ENCODE measurements around the gene KCNN1. TPM values are rescaled to one million over a fixed set of nuclear protein-coding genes. Genes with fewer than 3 reads are reported as not detected.
A peak's percentile ranks its signal among the peaks of the same experiment; 100 is the strongest.

The KCNN1 gene
- total RNA-seq, 1 donor, result not detected

DNA sequence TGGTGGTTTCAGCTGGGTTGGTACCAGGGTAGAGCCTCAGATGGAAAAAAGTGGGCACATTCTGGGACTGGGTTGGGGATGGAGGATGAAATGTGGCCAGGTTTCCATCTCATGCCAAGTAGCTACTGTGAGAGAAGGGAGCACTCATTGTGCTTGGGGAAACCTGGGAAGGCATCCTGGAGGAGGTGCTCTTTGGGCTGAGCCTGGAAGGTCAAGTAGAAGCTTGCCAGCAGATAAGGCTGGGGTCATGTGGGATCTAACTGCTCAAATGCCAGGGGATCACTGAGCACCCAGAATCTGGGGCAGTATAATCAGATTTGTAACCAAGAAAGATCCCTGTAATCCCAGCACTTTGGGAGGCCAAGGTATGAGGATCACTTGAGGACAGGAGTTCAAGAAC lies 9.0 kb upstream of the KCNN1 start:
- no peaks in the 10 kb centered on the region for H3K9me3 ChIP-seq (ENCODE audit: low read depth, low read length)

DNA sequence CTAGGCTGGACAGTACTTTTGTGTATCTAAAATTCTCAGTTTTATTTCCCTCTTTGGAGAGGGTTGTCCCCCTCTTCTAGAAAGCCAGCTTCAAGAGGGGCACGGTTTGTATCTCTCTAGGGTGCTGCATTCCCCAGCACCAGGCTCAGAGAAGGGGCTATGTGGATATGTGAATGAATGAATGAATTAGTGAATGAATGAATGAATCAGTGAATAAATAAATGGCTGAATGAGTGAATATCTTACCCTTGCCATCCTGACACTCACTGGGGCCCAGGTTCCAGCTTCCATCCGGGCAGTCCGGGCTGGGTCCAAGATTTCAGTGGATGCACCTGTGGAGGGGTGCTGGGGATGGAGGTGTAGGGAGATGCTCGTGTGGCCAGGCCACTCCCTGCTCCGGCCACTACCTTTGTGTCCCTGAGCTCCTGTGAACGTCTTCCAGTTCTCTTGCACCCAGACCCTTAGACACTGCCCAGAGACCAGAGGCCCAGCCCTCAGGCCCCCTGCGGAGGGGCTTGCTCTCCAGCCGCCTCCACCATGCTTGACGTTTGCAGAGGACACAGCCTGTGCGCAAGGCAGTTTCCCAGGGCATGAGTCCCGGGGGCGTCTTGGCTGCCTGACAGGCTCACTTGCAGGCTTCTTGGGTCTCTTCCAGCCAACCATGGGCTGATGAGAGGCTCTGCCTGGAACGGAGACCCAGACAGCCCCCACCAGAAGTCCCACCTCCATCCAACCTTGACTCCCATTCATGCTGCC lies 2.8 kb upstream of the KCNN1 start:
- peak; percentile 66 for DNase-seq (ENCODE audit: insufficient read length, low spot score, missing footprints)
- no peaks in the 10 kb centered on the region for H3K36me3 ChIP-seq (ENCODE audit: insufficient read depth, low read length)
- no peaks in the 10 kb centered on the region for H4K20me1 ChIP-seq (ENCODE audit: insufficient read depth, low read length)
- H3K4me3 ChIP-seq (ENCODE audit: insufficient read depth, low read length), result no peak overlapping the region
- TF ChIP-seq, protein P1, sequence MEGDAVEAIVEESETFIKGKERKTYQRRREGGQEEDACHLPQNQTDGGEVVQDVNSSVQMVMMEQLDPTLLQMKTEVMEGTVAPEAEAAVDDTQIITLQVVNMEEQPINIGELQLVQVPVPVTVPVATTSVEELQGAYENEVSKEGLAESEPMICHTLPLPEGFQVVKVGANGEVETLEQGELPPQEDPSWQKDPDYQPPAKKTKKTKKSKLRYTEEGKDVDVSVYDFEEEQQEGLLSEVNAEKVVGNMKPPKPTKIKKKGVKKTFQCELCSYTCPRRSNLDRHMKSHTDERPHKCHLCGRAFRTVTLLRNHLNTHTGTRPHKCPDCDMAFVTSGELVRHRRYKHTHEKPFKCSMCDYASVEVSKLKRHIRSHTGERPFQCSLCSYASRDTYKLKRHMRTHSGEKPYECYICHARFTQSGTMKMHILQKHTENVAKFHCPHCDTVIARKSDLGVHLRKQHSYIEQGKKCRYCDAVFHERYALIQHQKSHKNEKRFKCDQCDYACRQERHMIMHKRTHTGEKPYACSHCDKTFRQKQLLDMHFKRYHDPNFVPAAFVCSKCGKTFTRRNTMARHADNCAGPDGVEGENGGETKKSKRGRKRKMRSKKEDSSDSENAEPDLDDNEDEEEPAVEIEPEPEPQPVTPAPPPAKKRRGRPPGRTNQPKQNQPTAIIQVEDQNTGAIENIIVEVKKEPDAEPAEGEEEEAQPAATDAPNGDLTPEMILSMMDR (IDR thresholded peaks at IDR 0.05; ENCODE audit: extremely low read depth, low read depth, low read length), result no peak
- no peak overlapping the region for H3K4me2 ChIP-seq (ENCODE audit: insufficient read depth, low read length)
- no peaks in the 10 kb centered on the region for H3K79me2 ChIP-seq (ENCODE audit: insufficient read depth, low read length)
- H3K4me1 ChIP-seq (ENCODE audit: insufficient read depth, low read length), result no peaks in the 10 kb centered on the region
- H2AFZ ChIP-seq (ENCODE audit: low read length), result no peak overlapping the region
- no peak overlapping the region for H3K27ac ChIP-seq (ENCODE audit: low read depth, low read length)
- H3K9me3 ChIP-seq (ENCODE audit: low read depth, low read length), result no peaks in the 10 kb centered on the region
- H3K27me3 ChIP-seq (ENCODE audit: insufficient read depth, low read length), result peaks cover 40% of the 10 kb centered on the region

More for the DNA sequence above, 9.0 kb upstream of the KCNN1 start:
- TF ChIP-seq, protein P1 (IDR thresholded peaks at IDR 0.05; ENCODE audit: extremely low read depth, low read depth, low read length), result no peak
- H3K4me3 ChIP-seq (ENCODE audit: insufficient read depth, low read length), result no peak overlapping the region
- no peaks in the 10 kb centered on the region for H3K36me3 ChIP-seq (ENCODE audit: insufficient read depth, low read length)
- H4K20me1 ChIP-seq (ENCODE audit: insufficient read depth, low read length), result no peaks in the 10 kb centered on the region
- H2AFZ ChIP-seq (ENCODE audit: low read length), result no peak overlapping the region
- H3K4me1 ChIP-seq (ENCODE audit: insufficient read depth, low read length), result no peaks in the 10 kb centered on the region
- H3K27ac ChIP-seq (ENCODE audit: low read depth, low read length), result no peak overlapping the region
- peak; percentile 29 for DNase-seq (ENCODE audit: insufficient read length, low spot score, missing footprints)
- no peak overlapping the region for H3K4me2 ChIP-seq (ENCODE audit: insufficient read depth, low read length)
- H3K27me3 ChIP-seq (ENCODE audit: insufficient read depth, low read length), result peaks cover 34% of the 10 kb centered on the region
- H3K79me2 ChIP-seq (ENCODE audit: insufficient read depth, low read length), result no peaks in the 10 kb centered on the region

DNA sequence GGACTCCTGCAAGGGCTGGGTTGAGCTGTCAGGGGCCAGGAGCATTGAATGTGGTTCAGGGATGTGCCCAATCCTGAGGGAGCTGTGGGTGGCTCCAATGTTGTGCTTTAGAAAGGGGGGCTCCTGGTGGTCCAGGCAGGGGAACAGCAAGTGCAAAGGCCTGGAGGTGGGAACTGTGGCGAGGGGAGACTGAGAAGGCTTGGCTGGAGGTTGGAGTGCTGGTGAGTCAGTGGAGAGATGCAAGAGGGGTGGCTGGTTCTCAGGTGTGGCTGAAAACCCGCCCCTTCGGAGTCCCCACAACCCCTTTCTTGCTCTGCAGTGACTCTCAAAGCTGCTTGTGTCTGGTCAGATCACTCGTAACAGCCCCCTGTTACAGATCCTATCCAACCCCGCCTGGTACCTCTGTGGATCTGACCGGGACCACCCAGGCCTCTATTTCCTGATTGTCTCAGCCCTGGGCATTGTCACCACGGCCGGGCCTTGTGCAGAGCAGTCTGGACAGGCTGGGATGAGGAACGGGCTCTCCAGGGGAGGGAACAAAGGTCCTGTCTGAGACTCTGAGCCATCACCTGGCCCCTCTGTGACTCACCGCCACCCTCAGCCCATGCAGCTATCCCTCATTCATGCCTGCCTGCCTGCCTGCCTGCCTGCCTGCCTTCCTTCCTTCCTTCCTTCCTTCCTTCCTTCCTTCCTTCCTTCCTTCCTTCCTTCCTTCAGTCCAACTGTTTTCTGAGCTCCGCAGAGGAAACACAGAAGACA lies 1.4 kb upstream of the KCNN1 start:
- Histone ChIP-seq H3K79me2 (ENCODE audit: insufficient read depth, low read length) (no peaks in the 10 kb centered on the region), H2AFZ (ENCODE audit: low read length) (no peak overlapping the region), H4K20me1 (ENCODE audit: insufficient read depth, low read length) (no peaks in the 10 kb centered on the region), H3K4me3 (ENCODE audit: insufficient read depth, low read length) (no peak overlapping the region), H3K4me1 (ENCODE audit: insufficient read depth, low read length) (no peaks in the 10 kb centered on the region), H3K9me3 (ENCODE audit: low read depth, low read length) (no peaks in the 10 kb centered on the region), H3K27ac (ENCODE audit: low read depth, low read length) (no peak overlapping the region), H3K4me2 (ENCODE audit: insufficient read depth, low read length) (no peak overlapping the region), H3K36me3 (ENCODE audit: insufficient read depth, low read length) (no peaks in the 10 kb centered on the region), H3K27me3 (ENCODE audit: insufficient read depth, low read length) (peaks cover 40% of the 10 kb centered on the region)
- peak; percentile 82 for DNase-seq (ENCODE audit: insufficient read length, low spot score, missing footprints)
- TF ChIP-seq, protein P1 (IDR thresholded peaks at IDR 0.05; ENCODE audit: extremely low read depth, low read depth, low read length), result no peak

DNA sequence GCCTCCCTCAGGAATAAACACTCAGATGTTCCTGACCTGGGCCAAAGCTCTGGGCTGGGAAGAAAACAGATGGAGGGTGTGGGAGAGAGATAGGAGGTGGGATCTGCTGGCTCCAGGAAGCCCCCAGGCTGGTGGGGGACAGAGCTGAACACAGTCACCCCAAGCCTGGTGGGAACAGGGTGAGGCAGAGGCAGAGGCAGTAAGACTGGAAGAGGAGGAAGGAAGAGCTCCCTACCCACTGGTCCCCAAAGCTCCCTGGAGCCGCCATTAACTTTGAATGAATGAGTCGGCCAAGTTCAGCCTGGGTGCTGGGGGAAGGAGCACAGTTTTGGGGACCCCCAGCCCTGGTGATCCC lies 801 bp upstream of the KCNN1 start:
- no peak overlapping the region for H3K4me3 ChIP-seq (ENCODE audit: insufficient read depth, low read length)
- H3K27me3 ChIP-seq (ENCODE audit: insufficient read depth, low read length), result peaks cover 40% of the 10 kb centered on the region
- TF ChIP-seq, protein P1 (IDR thresholded peaks at IDR 0.05; ENCODE audit: extremely low read depth, low read depth, low read length), result no peak

More for the DNA sequence above, 801 bp upstream of the KCNN1 start:
- Histone ChIP-seq H3K9me3 (ENCODE audit: low read depth, low read length) (no peaks in the 10 kb centered on the region), H3K4me2 (ENCODE audit: insufficient read depth, low read length) (no peak overlapping the region), H4K20me1 (ENCODE audit: insufficient read depth, low read length) (no peaks in the 10 kb centered on the region), H3K27ac (ENCODE audit: low read depth, low read length) (no peak overlapping the region), H2AFZ (ENCODE audit: low read length) (no peak overlapping the region), H3K36me3 (ENCODE audit: insufficient read depth, low read length) (no peaks in the 10 kb centered on the region), H3K79me2 (ENCODE audit: insufficient read depth, low read length) (no peaks in the 10 kb centered on the region), H3K4me1 (ENCODE audit: insufficient read depth, low read length) (no peaks in the 10 kb centered on the region)
- peak; percentile 84 for DNase-seq (ENCODE audit: insufficient read length, low spot score, missing footprints)
